IPS DF 4.7 (cell line): ENCODE results near the gene TMEM63A.

Experiments
- DNase-seq: peaks from one replicate; pipeline ENCODE4 v3.0.0-alpha.2; 2013; ENCODE audit warnings: low spot score; ENCODE audit errors: extremely low read depth

Gene TMEM63A

DNA sequence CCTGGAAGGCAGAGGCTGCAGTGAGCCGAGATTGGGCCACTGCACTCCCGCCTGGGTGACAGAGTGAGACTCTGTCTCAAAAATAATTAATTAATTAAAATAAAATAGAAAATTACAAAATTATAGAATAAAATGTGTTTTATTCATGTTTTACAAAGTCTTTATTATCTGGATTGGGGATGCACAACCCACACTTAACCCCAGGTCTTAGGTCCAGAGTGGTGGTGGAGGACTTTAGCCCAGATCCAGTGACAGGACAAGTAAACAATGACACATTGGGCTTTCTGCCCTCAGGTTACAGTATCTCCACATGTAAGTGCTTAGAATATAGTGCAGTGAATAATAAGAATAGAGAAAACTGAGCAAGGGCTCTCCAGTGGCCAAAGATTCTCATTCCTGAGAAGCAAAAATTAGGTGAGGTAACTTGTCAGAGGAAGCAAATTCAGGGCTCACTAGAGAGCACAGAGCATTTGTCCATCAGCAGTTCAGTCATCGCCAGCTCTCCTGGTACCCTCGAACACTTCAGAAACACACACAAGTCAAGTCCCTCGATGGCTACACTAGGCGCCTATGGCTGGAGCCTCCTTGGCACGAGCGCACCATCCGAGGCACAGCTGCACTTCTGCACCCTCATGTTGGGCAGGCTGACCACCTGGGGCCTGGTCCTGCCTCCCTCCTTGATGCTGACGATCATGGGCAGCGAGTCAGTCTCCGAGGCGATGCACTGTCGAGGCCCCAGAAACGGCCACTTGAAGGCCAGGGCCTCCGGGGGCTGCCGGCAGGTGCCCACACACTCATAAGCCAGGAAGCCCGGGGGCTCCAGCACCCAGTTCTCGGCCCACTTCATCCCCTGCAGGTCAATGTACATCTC is 4.2 kb upstream of the TMEM63A start:
- DNase-seq: no peak

DNA sequence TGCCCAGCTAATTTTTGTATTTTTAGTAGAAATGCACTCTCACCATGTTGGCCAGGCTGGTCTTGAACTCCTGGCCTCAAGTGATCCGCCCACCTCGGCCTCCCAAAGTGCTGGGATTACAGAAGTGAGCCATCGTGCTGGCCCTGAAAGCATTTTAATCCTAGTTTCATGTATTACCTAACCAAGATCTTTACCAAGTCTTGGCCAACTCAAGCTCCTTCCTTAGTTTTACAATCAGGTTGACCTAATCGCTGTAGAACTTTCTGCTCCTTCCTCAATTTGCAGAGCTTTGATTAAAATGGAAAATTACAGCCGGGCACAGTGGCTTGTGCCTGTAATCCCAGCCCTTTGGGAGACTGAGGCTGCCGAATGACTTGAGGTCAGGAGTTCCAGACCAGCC is 3.2 kb upstream of the TMEM63A start:
- no peak for DNase-seq

- no peak for DNase-seq
Observed at GRCh38 chr1:225883616-225884265, 1.6 kb upstream of the TMEM63A start.

DNA sequence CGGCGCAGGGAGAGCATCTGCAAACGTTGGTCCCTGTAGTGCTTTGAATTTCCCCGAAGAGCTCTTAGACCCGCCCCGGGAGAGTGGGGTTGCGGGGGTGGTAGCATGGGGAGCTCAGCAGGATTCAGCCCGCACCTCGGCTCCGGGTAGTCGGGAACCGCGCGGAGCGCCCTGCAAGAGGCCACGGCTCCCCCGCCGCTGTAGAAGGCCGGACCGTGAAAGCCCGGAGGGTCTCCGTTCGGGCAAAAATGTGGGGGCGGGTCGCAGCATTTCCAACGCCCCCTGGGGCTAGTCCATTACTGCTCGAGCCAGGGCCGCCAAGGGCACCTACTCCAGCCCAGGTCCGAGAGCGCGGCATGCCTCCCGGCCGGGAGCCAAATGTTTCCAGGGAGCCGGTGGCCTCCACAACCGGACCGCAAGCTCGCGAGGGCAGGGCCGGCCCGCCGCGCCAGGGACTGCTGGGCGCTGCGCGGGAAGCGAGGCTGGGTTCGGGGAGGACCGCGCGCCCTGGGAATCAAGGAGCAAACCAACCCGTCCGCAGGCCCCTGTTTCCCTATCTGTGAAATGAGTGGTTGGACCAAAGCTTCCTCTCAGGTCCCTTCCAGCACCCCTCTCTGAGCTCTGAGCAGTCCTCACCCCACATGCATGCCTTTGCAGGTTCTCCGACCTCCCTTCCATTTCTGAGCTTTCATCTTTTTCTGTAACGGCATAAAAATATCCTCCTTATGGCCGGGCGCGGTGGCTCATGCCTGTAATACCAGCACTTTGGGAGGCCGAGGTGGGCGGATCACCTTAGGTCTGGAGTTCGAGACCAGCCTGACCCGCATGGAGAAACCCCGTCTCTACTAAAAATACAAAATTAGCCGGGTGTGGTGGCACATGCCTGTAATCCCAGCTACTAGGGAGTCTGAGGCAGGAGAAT is 775 bp upstream of the TMEM63A start:
- DNase-seq: no peak

DNA sequence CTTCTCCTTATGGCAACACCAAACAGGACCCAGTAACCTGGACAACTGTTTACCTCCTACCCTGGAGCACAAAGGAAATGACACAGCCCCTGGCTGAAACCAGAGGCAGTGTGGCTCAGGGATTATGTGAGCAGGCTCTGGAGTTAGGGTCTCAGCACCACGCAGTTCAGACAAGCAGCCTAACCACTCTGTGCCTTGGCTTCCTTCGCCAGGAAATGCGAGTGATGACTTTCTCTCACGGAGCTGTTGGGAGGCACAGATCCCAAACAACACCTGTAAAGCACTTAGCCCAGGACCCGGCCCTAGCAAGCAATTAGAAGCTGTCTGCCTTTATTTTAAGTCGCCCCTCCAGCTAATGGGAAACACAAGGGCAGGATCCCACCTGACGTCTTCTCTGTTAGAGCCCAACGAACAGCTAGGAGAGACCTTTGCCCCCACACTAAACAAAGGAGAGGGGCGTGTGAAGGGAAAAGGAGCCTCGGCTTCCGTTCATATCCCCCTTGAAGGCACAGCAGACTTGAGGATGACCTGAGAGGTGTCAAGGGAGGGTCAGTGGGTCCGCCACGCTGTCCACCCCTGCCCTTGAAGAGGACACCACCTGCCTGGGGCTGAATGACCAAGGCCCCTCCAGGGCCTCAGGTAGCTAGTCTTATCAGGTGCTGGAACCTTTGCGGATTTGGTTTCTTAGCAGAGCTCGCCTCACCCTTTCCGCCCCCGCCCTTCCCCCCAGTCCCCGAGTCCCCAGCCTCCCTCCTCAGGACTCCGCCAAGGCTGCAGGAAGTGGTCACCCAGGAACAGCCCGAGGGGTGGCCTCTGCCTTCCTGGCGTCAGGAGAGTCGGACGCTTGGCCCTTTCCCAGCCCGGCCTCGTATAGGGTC is 860 bp downstream of the TMEM63A start:
- DNase-seq: no peak

DNA sequence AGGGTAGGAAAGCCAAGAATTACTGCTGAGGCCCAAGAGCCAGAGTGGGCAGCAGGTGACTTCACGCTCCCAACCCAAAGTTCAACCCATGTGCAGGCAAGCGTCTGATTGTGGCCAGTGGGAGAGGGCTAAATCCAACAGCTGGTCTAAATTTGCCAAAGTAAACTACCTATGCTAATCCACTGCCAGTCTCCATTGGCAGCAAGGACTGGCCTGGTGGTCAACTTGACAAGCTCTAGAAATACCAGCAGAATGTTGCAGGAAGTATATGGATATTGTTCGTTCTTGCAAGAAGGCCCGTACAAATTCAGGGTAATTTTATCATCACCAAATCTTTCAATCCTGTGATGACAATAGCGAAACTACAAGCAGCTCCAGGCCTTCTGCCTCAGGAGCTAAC is 1.5 kb downstream of the TMEM63A start:
- DNase-seq: no peak

- DNase-seq: no peak
Observed at GRCh38 chr1:225880222-225880588, 2.0 kb downstream of the TMEM63A start.

- no peak for DNase-seq
Observed at GRCh38 chr1:225879521-225880221, 2.5 kb downstream of the TMEM63A start.

DNA sequence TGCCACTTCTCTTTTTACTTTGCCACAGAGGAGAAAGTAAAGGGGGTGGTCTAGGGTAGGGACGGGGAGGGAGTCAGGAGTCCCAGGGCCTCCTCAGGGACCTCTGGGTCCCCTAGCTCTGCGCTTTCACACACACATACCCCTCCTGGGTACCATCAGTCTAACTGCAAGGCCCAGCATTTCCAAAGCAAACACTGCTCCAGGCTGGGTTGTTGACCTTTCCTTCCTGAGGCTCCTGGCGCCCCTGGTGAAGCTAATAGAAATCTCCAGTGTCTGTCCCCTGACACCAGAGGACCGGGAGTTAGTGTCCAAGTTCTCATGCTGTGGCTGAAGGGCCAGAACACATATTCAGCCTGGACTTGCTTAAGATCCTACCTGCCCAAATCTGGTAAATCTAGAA is 3.9 kb downstream of the TMEM63A start:
- no peak for DNase-seq

DNA sequence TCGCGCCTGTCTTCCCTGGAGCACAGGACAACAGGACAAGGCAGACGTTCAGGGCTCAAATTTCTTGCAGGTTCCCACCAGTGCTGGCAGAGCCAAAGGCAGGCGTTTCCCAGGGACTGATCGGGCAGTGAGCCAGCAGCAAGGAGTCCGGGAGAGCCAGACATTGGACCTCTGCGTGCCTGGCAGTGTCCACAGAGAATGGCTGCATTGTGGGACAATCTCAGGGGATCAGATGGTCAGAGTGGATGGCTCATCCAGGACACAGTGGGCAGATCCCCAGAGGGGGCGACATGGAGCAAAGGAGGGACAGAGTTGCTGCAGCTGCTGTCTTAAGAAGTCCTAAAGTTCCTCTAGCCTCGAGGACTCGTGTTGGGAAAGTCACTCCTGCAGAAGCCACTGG is 4.6 kb downstream of the TMEM63A start:
- DNase-seq: no peak

- no peak for DNase-seq
Observed at GRCh38 chr1:225876900-225877510, 5.2 kb downstream of the TMEM63A start.

- no peak for DNase-seq
Observed at GRCh38 chr1:225875044-225875815, 7.0 kb downstream of the TMEM63A start.

- no peak for DNase-seq
Observed at GRCh38 chr1:225874431-225874830, 7.7 kb downstream of the TMEM63A start.

- no peak for DNase-seq
Observed at GRCh38 chr1:225873281-225873850, 8.8 kb downstream of the TMEM63A start.

GRCh38 chr1:225872075-225872430 is 10.1 kb downstream of the TMEM63A start:
- no peak for DNase-seq

GRCh38 chr1:225871359-225872074 is 10.7 kb downstream of the TMEM63A start:
- no peak for DNase-seq

- no peak for DNase-seq
Observed at GRCh38 chr1:225870911-225871310, 11.3 kb downstream of the TMEM63A start.

- DNase-seq: no peak
Observed at GRCh38 chr1:225868631-225869330, 13.4 kb downstream of the TMEM63A start.
